Mesothelial cell of epicardium (in vitro differentiated cells): ENCODE measurements around the gene SNX33. TPM values are rescaled to one million over a fixed set of nuclear protein-coding genes. Genes with fewer than 3 reads are reported as not detected.
A peak's percentile ranks its signal among the peaks of the same experiment; 100 is the strongest.
"Not testable (repeated sequence)": the region's sequence is repeated elsewhere in the genome, so short reads cannot be mapped to it uniquely, and the experiment has no call there.

Source experiments
- DNase-seq, 2 experiments: peaks; one replicate each; pipeline ENCODE4 v3.0.0; 2021; ENCODE audit warnings: low spot score in 2 of 2; ENCODE audit not compliant: unreplicated experiment in 2 of 2
- H3K27ac Mint-ChIP-seq: 2 replicates; pipeline ENCODE4 v1.8.0; 2021; ENCODE audit warnings: mixed read lengths
- H3K27me3 Mint-ChIP-seq: 2 replicates; pipeline ENCODE4 v1.8.0; 2021; ENCODE audit warnings: low read depth, mixed read lengths
- H3K36me3 Mint-ChIP-seq: 2 replicates; pipeline ENCODE4 v1.8.0; 2021; ENCODE audit warnings: mixed read lengths
- H3K4me1 Mint-ChIP-seq: 2 replicates; pipeline ENCODE4 v1.8.0; 2021; ENCODE audit warnings: mixed read lengths
- H3K4me3 Mint-ChIP-seq: 2 replicates; pipeline ENCODE4 v1.8.0; 2021; ENCODE audit warnings: mild to moderate bottlenecking, moderate library complexity, mixed read lengths
- H3K9me3 Mint-ChIP-seq: 2 replicates; pipeline ENCODE4 v1.8.0; 2021; ENCODE audit warnings: mixed read lengths
- CTCF ChIP-seq: fragments of 200-600 bp; sonication (generic); IDR thresholded peaks from one replicate; pipeline ENCODE4 v1.5.0; 2021; ENCODE audit warnings: antibody characterized with exemption; ENCODE audit not compliant: unreplicated experiment
- total RNA-seq: library from RNA; stranded (reverse); gene quantifications from 3 replicates; pipeline ENCODE4 v1.2.1, GENCODE V29; 2021

The SNX33 gene
- total RNA-seq, 1 donor from 2014 or later = 22.8 TPM

- H3K36me3 Mint-ChIP-seq = no peaks in the 10 kb centered on the region
- no peak for TF ChIP-seq CTCF
Measured at GRCh38 chr15:75704263-75704615, 56.5 kb downstream of the SNX33 start.

GRCh38 chr15:75704618-75705017, 56.9 kb downstream of the SNX33 start:
- H3K4me1 Mint-ChIP-seq = peaks cover 13% of the 10 kb centered on the region
- no peak overlapping the region for H3K27ac Mint-ChIP-seq

More at GRCh38 chr15:75704263-75704615, 56.5 kb downstream of the SNX33 start:
- no peak for DNase-seq
- no peaks in the 10 kb centered on the region for H3K27me3 Mint-ChIP-seq
- H3K4me1 Mint-ChIP-seq = peaks cover 15% of the 10 kb centered on the region
- H3K27ac Mint-ChIP-seq = no peak overlapping the region
- no peaks in the 10 kb centered on the region for H3K9me3 Mint-ChIP-seq
- H3K4me3 Mint-ChIP-seq = no peak overlapping the region

GRCh38 chr15:75705375-75705774, 57.7 kb downstream of the SNX33 start:
- not testable (repeated sequence) for H3K27ac Mint-ChIP-seq, H3K4me3 Mint-ChIP-seq

More at GRCh38 chr15:75704618-75705017, 56.9 kb downstream of the SNX33 start:
- Mint-ChIP-seq H3K9me3 (no peaks in the 10 kb centered on the region), H3K36me3 (no peaks in the 10 kb centered on the region), H3K27me3 (no peaks in the 10 kb centered on the region), H3K4me3 (no peak overlapping the region)
- DNase-seq = no peak
- no peak for TF ChIP-seq CTCF

GRCh38 chr15:75705854-75706681, 58.4 kb downstream of the SNX33 start:
- Mint-ChIP-seq H3K9me3 (no peaks in the 10 kb centered on the region), H3K4me1 (peaks cover 13% of the 10 kb centered on the region), H3K27ac (peak overlapping the region; percentile 7), H3K27me3 (no peaks in the 10 kb centered on the region), H3K36me3 (no peaks in the 10 kb centered on the region), H3K4me3 (no peak overlapping the region)
- no peak for TF ChIP-seq CTCF
- DNase-seq = no peak

More at GRCh38 chr15:75705375-75705774, 57.7 kb downstream of the SNX33 start:
- not testable (repeated sequence) for H3K36me3 Mint-ChIP-seq, H3K9me3 Mint-ChIP-seq, DNase-seq, H3K27me3 Mint-ChIP-seq
- peaks cover 13% of the 10 kb centered on the region for H3K4me1 Mint-ChIP-seq

- no peak for DNase-seq
Measured at GRCh38 chr15:75706682-75706954, 58.9 kb downstream of the SNX33 start.

GRCh38 chr15:75709458-75709857, 61.7 kb downstream of the SNX33 start:
- H3K4me1 Mint-ChIP-seq = peaks cover 12% of the 10 kb centered on the region
- not testable (repeated sequence) for H3K9me3 Mint-ChIP-seq, H3K27me3 Mint-ChIP-seq, H3K4me3 Mint-ChIP-seq, DNase-seq, H3K36me3 Mint-ChIP-seq, H3K27ac Mint-ChIP-seq

More at GRCh38 chr15:75706682-75706954, 58.9 kb downstream of the SNX33 start:
- Mint-ChIP-seq H3K36me3 (no peaks in the 10 kb centered on the region), H3K4me1 (peaks cover 13% of the 10 kb centered on the region), H3K9me3 (no peaks in the 10 kb centered on the region), H3K27ac (no peak overlapping the region), H3K27me3 (no peaks in the 10 kb centered on the region), H3K4me3 (no peak overlapping the region)
- TF ChIP-seq CTCF = no peak

- not testable (repeated sequence) for DNase-seq, H3K4me3 Mint-ChIP-seq, H3K36me3 Mint-ChIP-seq, H3K27ac Mint-ChIP-seq, H3K27me3 Mint-ChIP-seq, H3K9me3 Mint-ChIP-seq
- H3K4me1 Mint-ChIP-seq = peaks cover 12% of the 10 kb centered on the region
Measured at GRCh38 chr15:75710874-75711273, 63.2 kb downstream of the SNX33 start.

- H3K27me3 Mint-ChIP-seq, H3K36me3 Mint-ChIP-seq, DNase-seq, H3K27ac Mint-ChIP-seq, H3K9me3 Mint-ChIP-seq: not testable (repeated sequence)
- H3K4me1 Mint-ChIP-seq = peaks cover 12% of the 10 kb centered on the region
- H3K4me3 Mint-ChIP-seq = peak overlapping the region; percentile 58
Measured at GRCh38 chr15:75711495-75711894, 63.8 kb downstream of the SNX33 start.
